HepG2 (cell line): Measurements from ENCODE around the gene MADD. TPM values are rescaled to one million over a fixed set of nuclear protein-coding genes. Genes with fewer than 3 reads are reported as not detected.

Experiments
- AHR ChIP-seq: IDR thresholded peaks from 2 replicates; pipeline ENCODE4 v1.6.1; 2018; ENCODE audit warnings: missing genetic modification reagents, missing compliant biosample characterization
- ARID2 ChIP-seq: sonication (generic); formaldehyde crosslinking; IDR thresholded peaks from 2 replicates; pipeline ENCODE4 v1.8.1; 2022; ENCODE audit warnings: mild to moderate bottlenecking, missing genetic modification reagents, borderline replicate concordance
- ATM ChIP-seq: fragments of 450-650 bp; IDR thresholded peaks from 2 replicates; pipeline ENCODE4 v1.7.1; 2017; ENCODE audit warnings: mild to moderate bottlenecking, borderline replicate concordance
- CENPT ChIP-seq: sonication (generic); formaldehyde crosslinking; IDR thresholded peaks from 2 replicates; pipeline ENCODE4 v1.8.0; 2022; ENCODE audit warnings: low read depth, mild to moderate bottlenecking, moderate library complexity, missing genetic modification reagents
- EED ChIP-seq: sonication (generic); formaldehyde crosslinking; IDR thresholded peaks from 2 replicates; pipeline ENCODE4 v1.5.0; 2020; ENCODE audit warnings: mild to moderate bottlenecking, missing genetic modification reagents
- FOXC1 ChIP-seq: sonication (generic); formaldehyde crosslinking; IDR thresholded peaks from 2 replicates; pipeline ENCODE4 v1.8.0; 2022; ENCODE audit warnings: mild to moderate bottlenecking, missing genetic modification reagents, borderline replicate concordance
- GFI1 ChIP-seq: sonication (generic); formaldehyde crosslinking; IDR thresholded peaks from 2 replicates; pipeline ENCODE4 v1.5.0; 2020; ENCODE audit warnings: missing genetic modification reagents, mild to moderate bottlenecking, borderline replicate concordance
- IKZF1 ChIP-seq: fragments of 450-650 bp; IDR thresholded peaks from 2 replicates; pipeline ENCODE4 v1.7.1; 2016
- IKZF4 ChIP-seq: sonication (generic); formaldehyde crosslinking; IDR thresholded peaks from 2 replicates; pipeline ENCODE4 v1.5.1; 2020; ENCODE audit warnings: borderline replicate concordance, mild to moderate bottlenecking, low read depth, missing genetic modification reagents; ENCODE audit errors: not compliant biosample characterization
- MIXL1 ChIP-seq: IDR thresholded peaks from 2 replicates; pipeline ENCODE4 v1.6.1; 2016
- MXI1 ChIP-seq: IDR thresholded peaks from 3 replicates; pipeline ENCODE4 v1.6.1; 2012; ENCODE audit warnings: low read depth, low read length, inconsistent platforms, borderline replicate concordance
- NCOA5 ChIP-seq: sonication (generic); formaldehyde crosslinking; IDR thresholded peaks from 2 replicates; pipeline ENCODE4 v1.4.0; 2020; ENCODE audit warnings: missing genetic modification reagents
- NR1H2 ChIP-seq: sonication (generic); formaldehyde crosslinking; IDR thresholded peaks from 2 replicates; pipeline ENCODE4 v1.8.1; 2022; ENCODE audit warnings: low read depth, missing genetic modification reagents, borderline replicate concordance
- RBAK ChIP-seq: sonication (generic); formaldehyde crosslinking; IDR thresholded peaks from 2 replicates; pipeline ENCODE4 v1.5.1; 2020; ENCODE audit warnings: mild to moderate bottlenecking, missing genetic modification reagents
- RBM22 ChIP-seq: fragments of 200-400 bp; formaldehyde crosslinking; optimal IDR thresholded peaks from 2 replicates; pipeline ENCODE3; 2017; ENCODE audit warnings: mild to moderate bottlenecking, low read length, moderate library complexity
- RELA ChIP-seq: sonication (generic); formaldehyde crosslinking; IDR thresholded peaks from 2 replicates; pipeline ENCODE4 v1.4.0; 2020; ENCODE audit warnings: missing genetic modification reagents
- THAP11 ChIP-seq: IDR thresholded peaks from 2 replicates; pipeline ENCODE4 v1.6.1; 2016; ENCODE audit warnings: missing biosample characterization, missing genetic modification reagents
- ZFP36 ChIP-seq: fragments of 150-350 bp; IDR thresholded peaks from 2 replicates; pipeline ENCODE4 v1.6.1; 2018; ENCODE audit warnings: borderline replicate concordance, low read length, low read depth; ENCODE audit not compliant: partially characterized antibody
- ZIK1 ChIP-seq: sonication (generic); formaldehyde crosslinking; IDR thresholded peaks from 2 replicates; pipeline ENCODE4 v1.5.0; 2020; ENCODE audit warnings: mild to moderate bottlenecking, low read depth, missing genetic modification reagents, borderline replicate concordance
- ZNF24 ChIP-seq: fragments of 450-650 bp; IDR thresholded peaks from 2 replicates; pipeline ENCODE4 v1.6.1; 2017; ENCODE audit warnings: antibody characterized with exemption, mild to moderate bottlenecking
- ZNF333 ChIP-seq: sonication (generic); formaldehyde crosslinking; IDR thresholded peaks from 2 replicates; pipeline ENCODE4 v1.4.0; 2020; ENCODE audit warnings: mild to moderate bottlenecking, missing genetic modification reagents, borderline replicate concordance
- ZNF569 ChIP-seq: sonication (generic); formaldehyde crosslinking; IDR thresholded peaks from 2 replicates; pipeline ENCODE4 v1.5.0; 2020; ENCODE audit warnings: mild to moderate bottlenecking, missing genetic modification reagents, moderate library complexity, borderline replicate concordance
- ZNF761 ChIP-seq: sonication (generic); formaldehyde crosslinking; conservative IDR thresholded peaks from 2 replicates; pipeline ENCODE4 v1.4.0; 2020; ENCODE audit warnings: mild to moderate bottlenecking, missing genetic modification reagents
- ZNF776 ChIP-seq: sonication (generic); formaldehyde crosslinking; IDR thresholded peaks from 2 replicates; pipeline ENCODE4 v1.4.0; 2020; ENCODE audit warnings: mild to moderate bottlenecking, missing genetic modification reagents
- ZNF841 ChIP-seq: sonication (generic); formaldehyde crosslinking; IDR thresholded peaks from 2 replicates; pipeline ENCODE4 v1.8.1; 2023; ENCODE audit warnings: missing genetic modification reagents, borderline replicate concordance
- ZSCAN12 ChIP-seq: sonication (generic); formaldehyde crosslinking; IDR thresholded peaks from 2 replicates; pipeline ENCODE4 v1.9.0; 2021; ENCODE audit warnings: mild to moderate bottlenecking, missing genetic modification reagents
- polyA plus RNA-seq, 8 experiments: library from polyadenylated mRNA; depleted of rRNA in 3 of 8; stranded (reverse) in 7 of 8; unstranded in 1 of 8; fragments of >200 nt; fragmentation: Illumina TruSeq in 4 of 8; extraction: Trizol in 4 of 8; gene quantifications; 2 replicates each; pipeline versions ENCODE4 v1.2.1 to v1.2.3, GENCODE V29; 2011 to 2016; ENCODE audit warnings: low read depth in 4 of 8, missing spikeins in 1 of 8, mixed read lengths in 1 of 8; ENCODE audit not compliant: insufficient read depth in 1 of 8
- total RNA-seq, 5 experiments: library from RNA; depleted of rRNA; stranded (reverse); fragments of >200 nt; fragmentation: Illumina TruSeq; extraction: Trizol; gene quantifications; 2 replicates each; pipeline ENCODE4 v1.2.3, GENCODE V29; 2016; ENCODE audit warnings: low read depth in 1 of 5
- TF ChIP-seq, protein P1 (sequence below): fragments of 450-650 bp; IDR thresholded peaks from 2 replicates; pipeline ENCODE4 v1.6.1; 2017; ENCODE audit warnings: mild to moderate bottlenecking
- TF ChIP-seq, protein P2 (sequence below): sonication (generic); formaldehyde crosslinking; IDR thresholded peaks from 2 replicates; pipeline ENCODE4 v1.4.0; 2020; ENCODE audit warnings: mild to moderate bottlenecking, low read depth, missing genetic modification reagents

The MADD gene
- total and polyA plus RNA-seq, 2 of the 13 experiments (the other 11 are each of a cell fraction or from before 2014, with no cell fraction given) = 18.0 to 29.2 TPM

- TF ChIP-seq, protein P1, sequence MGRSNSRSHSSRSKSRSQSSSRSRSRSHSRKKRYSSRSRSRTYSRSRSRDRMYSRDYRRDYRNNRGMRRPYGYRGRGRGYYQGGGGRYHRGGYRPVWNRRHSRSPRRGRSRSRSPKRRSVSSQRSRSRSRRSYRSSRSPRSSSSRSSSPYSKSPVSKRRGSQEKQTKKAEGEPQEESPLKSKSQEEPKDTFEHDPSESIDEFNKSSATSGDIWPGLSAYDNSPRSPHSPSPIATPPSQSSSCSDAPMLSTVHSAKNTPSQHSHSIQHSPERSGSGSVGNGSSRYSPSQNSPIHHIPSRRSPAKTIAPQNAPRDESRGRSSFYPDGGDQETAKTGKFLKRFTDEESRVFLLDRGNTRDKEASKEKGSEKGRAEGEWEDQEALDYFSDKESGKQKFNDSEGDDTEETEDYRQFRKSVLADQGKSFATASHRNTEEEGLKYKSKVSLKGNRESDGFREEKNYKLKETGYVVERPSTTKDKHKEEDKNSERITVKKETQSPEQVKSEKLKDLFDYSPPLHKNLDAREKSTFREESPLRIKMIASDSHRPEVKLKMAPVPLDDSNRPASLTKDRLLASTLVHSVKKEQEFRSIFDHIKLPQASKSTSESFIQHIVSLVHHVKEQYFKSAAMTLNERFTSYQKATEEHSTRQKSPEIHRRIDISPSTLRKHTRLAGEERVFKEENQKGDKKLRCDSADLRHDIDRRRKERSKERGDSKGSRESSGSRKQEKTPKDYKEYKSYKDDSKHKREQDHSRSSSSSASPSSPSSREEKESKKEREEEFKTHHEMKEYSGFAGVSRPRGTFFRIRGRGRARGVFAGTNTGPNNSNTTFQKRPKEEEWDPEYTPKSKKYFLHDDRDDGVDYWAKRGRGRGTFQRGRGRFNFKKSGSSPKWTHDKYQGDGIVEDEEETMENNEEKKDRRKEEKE = no peak
- TF ChIP-seq CENPT (CRISPR knock-in tag) = no peak
- TF ChIP-seq ZNF333 (CRISPR knock-in tag) = no peak
- TF ChIP-seq ATM = no peak
- TF ChIP-seq ARID2 = 0 out of 2 replicates have a peak, but pooled peaks have one; percentile 32
- no peak for TF ChIP-seq GFI1 (CRISPR knock-in tag)
- no peak for TF ChIP-seq ZNF841
- TF ChIP-seq ZNF761 (CRISPR knock-in tag) = no peak
- no peak for TF ChIP-seq ZNF24
- no peak for TF ChIP-seq RBAK
- no peak for TF ChIP-seq ZNF569 (CRISPR knock-in tag)
- TF ChIP-seq EED (CRISPR knock-in tag) = no peak
- TF ChIP-seq ZNF776 (CRISPR knock-in tag) = no peak
- 0 out of 3 replicates have a peak, but pooled peaks have one; percentile 28 for TF ChIP-seq MXI1
- TF ChIP-seq FOXC1 = peak; percentile 93
- TF ChIP-seq, protein P2, sequence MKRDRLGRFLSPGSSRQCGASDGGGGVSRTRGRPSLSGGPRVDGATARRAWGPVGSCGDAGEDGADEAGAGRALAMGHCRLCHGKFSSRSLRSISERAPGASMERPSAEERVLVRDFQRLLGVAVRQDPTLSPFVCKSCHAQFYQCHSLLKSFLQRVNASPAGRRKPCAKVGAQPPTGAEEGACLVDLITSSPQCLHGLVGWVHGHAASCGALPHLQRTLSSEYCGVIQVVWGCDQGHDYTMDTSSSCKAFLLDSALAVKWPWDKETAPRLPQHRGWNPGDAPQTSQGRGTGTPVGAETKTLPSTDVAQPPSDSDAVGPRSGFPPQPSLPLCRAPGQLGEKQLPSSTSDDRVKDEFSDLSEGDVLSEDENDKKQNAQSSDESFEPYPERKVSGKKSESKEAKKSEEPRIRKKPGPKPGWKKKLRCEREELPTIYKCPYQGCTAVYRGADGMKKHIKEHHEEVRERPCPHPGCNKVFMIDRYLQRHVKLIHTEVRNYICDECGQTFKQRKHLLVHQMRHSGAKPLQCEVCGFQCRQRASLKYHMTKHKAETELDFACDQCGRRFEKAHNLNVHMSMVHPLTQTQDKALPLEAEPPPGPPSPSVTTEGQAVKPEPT (CRISPR knock-in tag) = no peak
- no peak for TF ChIP-seq AHR (CRISPR knock-in tag)
- 0 out of 2 replicates have a peak, but pooled peaks have one; percentile 45 for TF ChIP-seq NR1H2 (CRISPR knock-in tag)
- peak; percentile 68; the same call in 1 of the 2 replicates for TF ChIP-seq THAP11 (CRISPR knock-in tag)
- no peak for TF ChIP-seq IKZF4 (CRISPR knock-in tag)
- TF ChIP-seq NCOA5 (CRISPR knock-in tag) = no peak
- TF ChIP-seq MIXL1 (CRISPR knock-in tag) = no peak
- TF ChIP-seq ZFP36 = no peak
- no peak for TF ChIP-seq IKZF1
- no peak for TF ChIP-seq ZSCAN12 (CRISPR knock-in tag)
- no peak for TF ChIP-seq RBM22
- no peak for TF ChIP-seq ZIK1 (CRISPR knock-in tag)
- no peak for TF ChIP-seq RELA
Observed at GRCh38 chr11:47257517-47258316, 12.2 kb upstream of the MADD start, which contains the start of gene NR1H3 (continued).
